Subcutaneous abdominal adipose tissue (tissue), 5 donors: ENCODE data around the gene SLC9A7.

Source experiments
- H3K27ac ChIP-seq: one replicate; pipeline ENCODE4 v1.7.0; 2013; ENCODE audit warnings: low read depth, mild to moderate bottlenecking, inconsistent platforms, low read length, moderate library complexity
- H3K27me3 ChIP-seq, 5 donors: one replicate each; pipeline ENCODE4 v1.7.0; 2013; ENCODE audit warnings: low read length in 5 of 5, inconsistent platforms in 1 of 5; ENCODE audit not compliant: control insufficient read depth in 5 of 5, insufficient read depth in 4 of 5
- H3K36me3 ChIP-seq, 5 donors: one replicate each; pipeline ENCODE4 v1.7.0; 2013; ENCODE audit warnings: low read length in 5 of 5; ENCODE audit not compliant: control insufficient read depth in 5 of 5, insufficient read depth in 5 of 5
- H3K4me1 ChIP-seq, 5 donors: one replicate each; pipeline ENCODE4 v1.7.0; 2013; ENCODE audit warnings: low read length in 5 of 5, mild to moderate bottlenecking in 3 of 5, moderate library complexity in 1 of 5; ENCODE audit not compliant: control insufficient read depth in 5 of 5, insufficient read depth in 5 of 5
- H3K4me3 ChIP-seq, 5 donors: one replicate each; pipeline ENCODE4 v1.7.0; 2013; ENCODE audit warnings: low read length in 5 of 5, low read depth in 1 of 5
- H3K9ac ChIP-seq, 5 donors: one replicate each; pipeline ENCODE4 v1.7.0; 2013; ENCODE audit warnings: low read length in 5 of 5, mild to moderate bottlenecking in 4 of 5, moderate library complexity in 3 of 5
- H3K9me3 ChIP-seq, 5 donors: one replicate each; pipeline ENCODE4 v1.7.0; 2013; ENCODE audit warnings: low read length in 5 of 5; ENCODE audit not compliant: control insufficient read depth in 5 of 5
- donor health status: healthy.
- donor health status: healthy.
- donor health status: healthy.
- donor health status: healthy.
- donor health status: healthy.

SLC9A7 gene

GRCh38 chrX:46782034-46782433, 23.1 kb upstream of the SLC9A7 start:
- Histone ChIP-seq H3K27ac (no peak overlapping the region), H3K27me3 (peaks cover 0 to 18% (median 6%) of the 10 kb centered on the region in 5 donors), H3K4me1 (peaks cover 0 to 4% (median 0%) of the 10 kb centered on the region in 5 donors), H3K4me3 (no peak overlapping the region), H3K36me3 (no peaks in the 10 kb centered on the region), H3K9ac (no peak overlapping the region), H3K9me3 (peaks cover 0 to 2% (median 0%) of the 10 kb centered on the region in 5 donors)

GRCh38 chrX:46777971-46778810, 19.3 kb upstream of the SLC9A7 start:
- Histone ChIP-seq H3K4me3 (no peak overlapping the region), H3K4me1 (peaks cover 0 to 4% (median 0%) of the 10 kb centered on the region in 5 donors), H3K9ac (peak overlapping the region in 1 of 5 donors; percentile 6), H3K9me3 (no peaks in the 10 kb centered on the region), H3K36me3 (no peaks in the 10 kb centered on the region), H3K27ac (no peak overlapping the region), H3K27me3 (peaks cover 0 to 18% (median 6%) of the 10 kb centered on the region in 5 donors)

- Histone ChIP-seq H3K27me3 (peaks cover 0 to 12% (median 8%) of the 10 kb centered on the region in 5 donors), H3K27ac (no peak overlapping the region), H3K4me1 (no peaks in the 10 kb centered on the region), H3K9ac (no peak overlapping the region), H3K9me3 (no peaks in the 10 kb centered on the region), H3K4me3 (no peak overlapping the region), H3K36me3 (no peaks in the 10 kb centered on the region)
Measured at GRCh38 chrX:46770817-46771163, 11.9 kb upstream of the SLC9A7 start.

- Histone ChIP-seq H3K27ac (no peak overlapping the region), H3K4me3 (no peak overlapping the region), H3K27me3 (peaks cover 0 to 12% (median 7%) of the 10 kb centered on the region in 5 donors), H3K9me3 (no peaks in the 10 kb centered on the region), H3K4me1 (no peaks in the 10 kb centered on the region), H3K9ac (no peak overlapping the region), H3K36me3 (no peaks in the 10 kb centered on the region)
Measured at GRCh38 chrX:46770000-46770816, 11.3 kb upstream of the SLC9A7 start.

- Histone ChIP-seq H3K9me3 (peaks cover 0 to 7% (median 3%) of the 10 kb centered on the region in 5 donors), H3K36me3 (no peaks in the 10 kb centered on the region), H3K4me1 (peaks cover 0 to 10% (median 5%) of the 10 kb centered on the region in 5 donors), H3K27me3 (peaks cover 0 to 13% (median 7%) of the 10 kb centered on the region in 5 donors), H3K4me3 (no peak overlapping the region), H3K9ac (no peak overlapping the region), H3K27ac (no peak overlapping the region)
Measured at GRCh38 chrX:46762963-46763362, 4.0 kb upstream of the SLC9A7 start.

- Histone ChIP-seq H3K27ac (no peak overlapping the region), H3K9me3 (peaks cover 0 to 7% (median 3%) of the 10 kb centered on the region in 5 donors), H3K27me3 (peaks cover 0 to 16% (median 8%) of the 10 kb centered on the region in 5 donors), H3K4me3 (peak overlapping the region in 4 of 5 donors; percentile 22 to 62 (median 39)), H3K9ac (no peak overlapping the region), H3K4me1 (peaks cover 0 to 10% (median 5%) of the 10 kb centered on the region in 5 donors), H3K36me3 (no peaks in the 10 kb centered on the region)
Measured at GRCh38 chrX:46759645-46759974, 692 bp upstream of the SLC9A7 start.

- H3K4me1 ChIP-seq: peaks cover 0 to 10% (median 5%) of the 10 kb centered on the region in 5 donors
- peak overlapping the region in 4 of 5 donors; percentile 28 to 62 (median 50) for H3K4me3 ChIP-seq
- H3K9ac ChIP-seq: no peak overlapping the region
- no peak overlapping the region for H3K27ac ChIP-seq
- H3K9me3 ChIP-seq: peaks cover 0 to 7% (median 3%) of the 10 kb centered on the region in 5 donors
- H3K36me3 ChIP-seq: no peaks in the 10 kb centered on the region
- peaks cover 0 to 17% (median 8%) of the 10 kb centered on the region in 5 donors for H3K27me3 ChIP-seq
Measured at GRCh38 chrX:46758163-46758955, 559 bp downstream of the SLC9A7 start.

- Histone ChIP-seq H3K4me1 (peaks cover 0 to 10% (median 5%) of the 10 kb centered on the region in 5 donors), H3K9ac (no peak overlapping the region), H3K27me3 (peaks cover 0 to 17% (median 8%) of the 10 kb centered on the region in 5 donors), H3K4me3 (peak overlapping the region in 1 of 5 donors; percentile 62), H3K36me3 (no peaks in the 10 kb centered on the region), H3K27ac (no peak overlapping the region), H3K9me3 (peaks cover 0 to 1% (median 0%) of the 10 kb centered on the region in 5 donors)
Measured at GRCh38 chrX:46757593-46757992, 1.3 kb downstream of the SLC9A7 start.

GRCh38 chrX:46757052-46757451, 1.9 kb downstream of the SLC9A7 start:
- H3K9ac ChIP-seq: no peak overlapping the region
- no peak overlapping the region for H3K4me3 ChIP-seq
- no peaks in the 10 kb centered on the region for H3K9me3 ChIP-seq
- H3K27ac ChIP-seq: no peak overlapping the region
- peaks cover 0 to 10% (median 5%) of the 10 kb centered on the region in 5 donors for H3K4me1 ChIP-seq
- H3K36me3 ChIP-seq: no peaks in the 10 kb centered on the region
- peaks cover 0 to 17% (median 8%) of the 10 kb centered on the region in 5 donors for H3K27me3 ChIP-seq
